B cell (primary cell): ENCODE results near the gene MAP3K19. TPM values are rescaled to one million over a fixed set of nuclear protein-coding genes. Genes with fewer than 3 reads are reported as not detected.

Experiments
- ATAC-seq: fragments of 200-7000 bp; cut with Tn5 transposase; one replicate; pipeline ENCODE4 v1.10.0; 2021; ENCODE audit warnings: low read depth, mild to moderate bottlenecking, moderate number of reproducible peaks, moderate library complexity
- CTCF ChIA-PET: fragments of 350-600 bp; sonication (Branson Sonifier 250); formaldehyde crosslinking; loops from one replicate; lab custom pipeline; 2021; ENCODE audit warnings: antibody characterized with exemption, inconsistent platforms; lab: Charles Lee
- POLR2A ChIA-PET: fragments of 350-600 bp; sonication (Branson Sonifier 250); formaldehyde crosslinking; loops from one replicate; lab custom pipeline; 2021; ENCODE audit warnings: antibody characterized with exemption; lab: Charles Lee
- DNase-seq: peaks from one replicate; pipeline ENCODE4 v3.0.0; 2013
- H2AFZ ChIP-seq: 2 replicates; pipeline ENCODE4 v1.6.1; 2012; ENCODE audit warnings: mild to moderate bottlenecking, low read depth, low read length; ENCODE audit not compliant: insufficient read depth, poor library complexity, severe bottlenecking
- H3K27ac ChIP-seq, 2 donors: 1 replicate in 1 of 2; 2 replicates in 1 of 2; pipeline ENCODE4 v1.5.1; 2012 to 2013; ENCODE audit warnings: low read length in 2 of 2, mild to moderate bottlenecking in 2 of 2, moderate library complexity in 1 of 2
- H3K27me3 ChIP-seq, 4 experiments: fragments of 200-600 bp in 1 of 4; sonication (generic) in 1 of 4; replicated peaks in 1 of 4; 1 replicate in 2 of 4; 2 replicates in 2 of 4; pipeline versions ENCODE4 v1.6.1 to v1.7.0; 2013 to 2016; ENCODE audit warnings: low read length in 3 of 4, mild to moderate bottlenecking in 2 of 4, mixed read lengths in 1 of 4, moderate library complexity in 1 of 4; ENCODE audit not compliant: insufficient read depth in 4 of 4, control insufficient read depth in 3 of 4; ENCODE audit errors: control extremely low read depth in 1 of 4
- H3K36me3 ChIP-seq, 2 experiments: replicated peaks in 1 of 2; 1 replicate in 1 of 2; 2 replicates in 1 of 2; pipeline versions ENCODE4 v1.6.1 to v1.7.1; 2013; ENCODE audit warnings: low read length in 1 of 2; ENCODE audit not compliant: insufficient read depth in 2 of 2, control insufficient read depth in 1 of 2; ENCODE audit errors: control extremely low read depth in 1 of 2, extremely low read depth in 1 of 2
- H3K4me1 ChIP-seq, 2 donors: fragments of 200-600 bp in 1 of 2; sonication (generic) in 1 of 2; 1 replicate in 1 of 2; 2 replicates in 1 of 2; pipeline versions ENCODE4 v1.5.1 to v1.6.1; 2013 to 2017; ENCODE audit warnings: low read length in 2 of 2; ENCODE audit not compliant: control insufficient read depth in 2 of 2, insufficient read depth in 2 of 2
- H3K4me2 ChIP-seq: replicated peaks from 2 replicates; pipeline ENCODE3; 2012; ENCODE audit warnings: mild to moderate bottlenecking, low read depth, low read length; ENCODE audit not compliant: poor library complexity, severe bottlenecking
- H3K4me3 ChIP-seq, 5 experiments: fragments of 200-600 bp in 1 of 5; sonication (generic) in 1 of 5; 1 replicate in 3 of 5; 2 replicates in 2 of 5; pipeline versions ENCODE4 v1.5.1 to v1.7.0; 2011 to 2016; ENCODE audit warnings: low read length in 4 of 5, mild to moderate bottlenecking in 4 of 5, low read depth in 2 of 5, control low read depth in 1 of 5, moderate library complexity in 1 of 5; ENCODE audit not compliant: insufficient read depth in 1 of 5; ENCODE audit errors: control extremely low read depth in 1 of 5, extremely low read depth in 1 of 5
- H3K79me2 ChIP-seq: fragments of 200-600 bp; sonication (generic); one replicate; pipeline ENCODE4 v1.6.0; 2016; ENCODE audit warnings: low read length; ENCODE audit not compliant: control insufficient read depth, insufficient read depth
- H3K9ac ChIP-seq: fragments of 200-600 bp; sonication (generic); 2 replicates; pipeline ENCODE4 v1.6.1; 2017; ENCODE audit warnings: mild to moderate bottlenecking, low read length, moderate library complexity
- H3K9me3 ChIP-seq, 3 donors: one replicate each; pipeline versions ENCODE4 v1.6.1 to v1.7.1; 2013; ENCODE audit warnings: low read length in 2 of 3; ENCODE audit not compliant: control insufficient read depth in 2 of 3, insufficient read depth in 1 of 3; ENCODE audit errors: control extremely low read depth in 1 of 3
- H4K20me1 ChIP-seq: 2 replicates; pipeline ENCODE4 v1.6.0; 2012; ENCODE audit warnings: mild to moderate bottlenecking, low read length; ENCODE audit not compliant: insufficient read depth, control insufficient read depth, poor library complexity, severe bottlenecking
- H3K27ac Mint-ChIP-seq: one replicate; pipeline ENCODE4 v1.8.0; 2021; ENCODE audit warnings: mixed read lengths
- H3K27me3 Mint-ChIP-seq: one replicate; pipeline ENCODE4 v1.8.0; 2021; ENCODE audit warnings: mixed read lengths
- H3K4me1 Mint-ChIP-seq: one replicate; pipeline ENCODE4 v1.8.0; 2021; ENCODE audit warnings: mixed read lengths
- H3K4me3 Mint-ChIP-seq: one replicate; pipeline ENCODE4 v1.8.0; 2021; ENCODE audit warnings: mixed read lengths
- H3K9me3 Mint-ChIP-seq: one replicate; pipeline ENCODE4 v1.8.0; 2022; ENCODE audit warnings: mixed read lengths; ENCODE audit not compliant: insufficient read depth
- EZH2 ChIP-seq: IDR thresholded peaks from 2 replicates; pipeline ENCODE4 v1.6.1; 2012; ENCODE audit warnings: borderline replicate concordance, low read depth, mild to moderate bottlenecking, moderate library complexity, low read length; ENCODE audit not compliant: insufficient read depth, poor library complexity, severe bottlenecking
- WGBS: methylation state at CpG from one replicate; pipeline ENCODE4 v1.1.5; 2013; ENCODE audit warnings: missing lambda C conversion rate; ENCODE audit not compliant: insufficient coverage; 5-methylcytosine and 5-hydroxymethylcytosine counted together
- intact Hi-C: fragments of 100-400 bp; cut with micrococcal nuclease; formaldehyde crosslinking; loops from one replicate; pipeline ENCODE4 v1.10.0; 2022
- polyA plus RNA-seq: library from polyadenylated mRNA; depleted of rRNA; stranded (reverse); fragments of >200 nt; gene quantifications from 2 replicates; pipeline ENCODE4 v1.2.3, GENCODE V29; 2012
- total RNA-seq, 2 donors: library from RNA; stranded (reverse); fragments of 120-200 nt in 1 of 2; gene quantifications; 1 replicate in 1 of 2; 2 replicates in 1 of 2; pipeline versions ENCODE4 v1.2.3 to v1.2.4, GENCODE V29; 2013 to 2022
- TF ChIP-seq, protein P1 (sequence below): fragments of 200-600 bp; IDR thresholded peaks from one replicate; pipeline ENCODE4 v1.8.0; 2022; ENCODE audit warnings: antibody characterized with exemption, mild to moderate bottlenecking

Gene MAP3K19
- total and polyA plus RNA-seq, 2 donors (not counting 1 experiment from before 2014, with no cell fraction given) = 0.46 TPM; not detected in 1

DNA sequence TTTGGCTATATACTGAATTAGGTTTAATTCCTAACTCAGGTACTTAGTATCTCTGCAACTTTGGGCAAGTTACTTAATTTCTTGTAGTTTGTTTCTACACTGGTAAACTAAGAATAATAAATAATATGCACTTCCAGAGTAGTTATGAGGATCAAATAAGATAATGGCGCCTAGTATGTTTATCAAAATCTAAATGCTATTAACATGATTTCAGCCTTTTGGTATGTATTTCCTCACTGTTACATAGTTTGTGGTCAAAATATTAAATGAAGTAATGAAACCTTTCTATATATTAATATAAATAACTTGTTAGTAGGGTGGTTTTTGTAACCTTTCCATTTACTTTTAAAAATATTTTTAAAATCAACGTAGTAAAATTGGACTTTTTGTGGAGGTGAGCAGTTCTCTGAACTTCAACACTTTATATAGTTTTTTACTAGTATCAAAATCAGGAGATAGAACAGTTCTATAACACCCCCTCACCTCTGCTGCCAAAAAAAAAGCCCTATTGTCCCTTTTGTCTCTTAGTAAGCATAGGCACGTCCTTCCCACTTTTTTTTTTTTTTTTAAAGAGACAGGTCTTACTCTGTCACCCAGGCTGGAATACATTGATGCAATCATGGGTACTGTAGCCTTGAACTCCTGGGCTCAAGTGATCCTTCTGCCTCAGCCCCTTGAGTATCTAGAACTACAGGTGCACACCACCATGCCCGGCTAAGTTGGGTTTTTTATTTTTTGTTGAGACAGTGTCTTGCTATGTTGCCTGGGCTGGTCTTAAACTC, 49.6 kb upstream of the MAP3K19 start:
- Mint-ChIP-seq H3K4me1 (no peaks in the 10 kb centered on the region), H3K4me3 (no peak overlapping the region), H3K9me3 (no peaks in the 10 kb centered on the region), H3K27me3 (no peaks in the 10 kb centered on the region), H3K27ac (no peak overlapping the region)
- TF ChIP-seq, protein P1, sequence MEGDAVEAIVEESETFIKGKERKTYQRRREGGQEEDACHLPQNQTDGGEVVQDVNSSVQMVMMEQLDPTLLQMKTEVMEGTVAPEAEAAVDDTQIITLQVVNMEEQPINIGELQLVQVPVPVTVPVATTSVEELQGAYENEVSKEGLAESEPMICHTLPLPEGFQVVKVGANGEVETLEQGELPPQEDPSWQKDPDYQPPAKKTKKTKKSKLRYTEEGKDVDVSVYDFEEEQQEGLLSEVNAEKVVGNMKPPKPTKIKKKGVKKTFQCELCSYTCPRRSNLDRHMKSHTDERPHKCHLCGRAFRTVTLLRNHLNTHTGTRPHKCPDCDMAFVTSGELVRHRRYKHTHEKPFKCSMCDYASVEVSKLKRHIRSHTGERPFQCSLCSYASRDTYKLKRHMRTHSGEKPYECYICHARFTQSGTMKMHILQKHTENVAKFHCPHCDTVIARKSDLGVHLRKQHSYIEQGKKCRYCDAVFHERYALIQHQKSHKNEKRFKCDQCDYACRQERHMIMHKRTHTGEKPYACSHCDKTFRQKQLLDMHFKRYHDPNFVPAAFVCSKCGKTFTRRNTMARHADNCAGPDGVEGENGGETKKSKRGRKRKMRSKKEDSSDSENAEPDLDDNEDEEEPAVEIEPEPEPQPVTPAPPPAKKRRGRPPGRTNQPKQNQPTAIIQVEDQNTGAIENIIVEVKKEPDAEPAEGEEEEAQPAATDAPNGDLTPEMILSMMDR = no peak
- TF ChIP-seq EZH2 = no peak
- ChIA-PET POLR2A (no interaction called here), CTCF (no interaction called here)
- no peaks in the 10 kb centered on the region for H3K27me3 ChIP-seq
- no peaks in the 10 kb centered on the region for H4K20me1 ChIP-seq
- no peak for ATAC-seq
- H2AFZ ChIP-seq = no peak overlapping the region
- H3K4me3 ChIP-seq = no peak overlapping the region
- no peak overlapping the region for H3K27ac ChIP-seq
- no peak overlapping the region for H3K4me2 ChIP-seq
- H3K4me1 ChIP-seq = no peaks in the 10 kb centered on the region
- no peak for DNase-seq
- intact Hi-C loops = no loop called here
- H3K9ac ChIP-seq = no peak overlapping the region
- peaks cover 9 to 34% of the 10 kb centered on the region in 2 experiments for H3K36me3 ChIP-seq
- WGBS = no CpG with 5 or more reads among the region's 4 CpGs
- H3K9me3 ChIP-seq = no peaks in the 10 kb centered on the region
- no peaks in the 10 kb centered on the region for H3K79me2 ChIP-seq

DNA sequence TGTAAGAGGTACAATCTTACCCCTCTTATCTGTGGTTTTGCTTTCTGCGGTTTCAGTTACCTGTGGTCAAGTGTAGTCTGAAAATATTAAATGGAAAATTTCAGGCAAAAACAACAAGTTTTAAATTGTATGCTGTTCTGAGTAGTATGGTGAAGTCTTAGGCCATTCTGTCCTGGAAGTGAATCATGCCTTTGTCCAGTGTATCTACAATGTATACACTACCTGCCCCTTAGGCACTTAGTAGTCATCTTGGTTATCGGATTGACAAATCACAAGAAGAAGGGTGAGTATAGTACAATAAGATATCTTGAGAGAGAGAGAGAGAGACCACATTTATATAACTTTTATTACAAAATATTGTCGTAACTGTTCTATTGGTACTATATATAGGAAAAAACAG, 48.3 kb upstream of the MAP3K19 start:
- Histone ChIP-seq H3K36me3 (peaks cover 5 to 28% of the 10 kb centered on the region in 2 experiments), H3K4me3 (no peak overlapping the region), H4K20me1 (peaks cover 3% of the 10 kb centered on the region), H2AFZ (no peak overlapping the region), H3K79me2 (no peaks in the 10 kb centered on the region), H3K9ac (no peak overlapping the region), H3K27me3 (no peaks in the 10 kb centered on the region), H3K4me2 (no peak overlapping the region), H3K4me1 (no peaks in the 10 kb centered on the region), H3K9me3 (no peaks in the 10 kb centered on the region), H3K27ac (no peak overlapping the region)
- ATAC-seq = no peak
- no peaks in the 10 kb centered on the region for H3K9me3 Mint-ChIP-seq
- DNase-seq = no peak
- no peak overlapping the region for H3K27ac Mint-ChIP-seq
- TF ChIP-seq EZH2 = no peak
- TF ChIP-seq, protein P1 = no peak
- POLR2A ChIA-PET = no interaction called here
- CTCF ChIA-PET = no interaction called here
- no peaks in the 10 kb centered on the region for H3K4me1 Mint-ChIP-seq
- H3K4me3 Mint-ChIP-seq = no peak overlapping the region
- H3K27me3 Mint-ChIP-seq = no peaks in the 10 kb centered on the region
- WGBS = no CpG with 5 or more reads among the region's 3 CpGs
- intact Hi-C loops = no loop called here
